Ishikawa (cell line): ENCODE results near the gene MARF1.

ENCODE experiments used
- CREB1 ChIP-seq: IDR thresholded peaks from 2 replicates; pipeline ENCODE4 v1.6.1; 2012; ENCODE audit warnings: low read depth
- TCF12 ChIP-seq: IDR thresholded peaks from 2 replicates; pipeline ENCODE4 v1.6.1; 2012; ENCODE audit warnings: low read depth
- TEAD4 ChIP-seq: IDR thresholded peaks from 2 replicates; pipeline ENCODE4 v1.6.1; 2012
- YY1 ChIP-seq: IDR thresholded peaks from 2 replicates; pipeline ENCODE4 v1.6.1; 2012; ENCODE audit warnings: low read depth
- TF ChIP-seq, protein P1 (sequence below): IDR thresholded peaks from 2 replicates; pipeline ENCODE4 v1.6.1; 2012; ENCODE audit warnings: low read depth, mild to moderate bottlenecking

MARF1 gene

GRCh38 chr16:15544405-15544804 is 98.5 kb downstream of the MARF1 start:
- TF ChIP-seq CREB1 (no peak), YY1 (no peak), TCF12 (no peak), TEAD4 (no peak)
- TF ChIP-seq, protein P1, sequence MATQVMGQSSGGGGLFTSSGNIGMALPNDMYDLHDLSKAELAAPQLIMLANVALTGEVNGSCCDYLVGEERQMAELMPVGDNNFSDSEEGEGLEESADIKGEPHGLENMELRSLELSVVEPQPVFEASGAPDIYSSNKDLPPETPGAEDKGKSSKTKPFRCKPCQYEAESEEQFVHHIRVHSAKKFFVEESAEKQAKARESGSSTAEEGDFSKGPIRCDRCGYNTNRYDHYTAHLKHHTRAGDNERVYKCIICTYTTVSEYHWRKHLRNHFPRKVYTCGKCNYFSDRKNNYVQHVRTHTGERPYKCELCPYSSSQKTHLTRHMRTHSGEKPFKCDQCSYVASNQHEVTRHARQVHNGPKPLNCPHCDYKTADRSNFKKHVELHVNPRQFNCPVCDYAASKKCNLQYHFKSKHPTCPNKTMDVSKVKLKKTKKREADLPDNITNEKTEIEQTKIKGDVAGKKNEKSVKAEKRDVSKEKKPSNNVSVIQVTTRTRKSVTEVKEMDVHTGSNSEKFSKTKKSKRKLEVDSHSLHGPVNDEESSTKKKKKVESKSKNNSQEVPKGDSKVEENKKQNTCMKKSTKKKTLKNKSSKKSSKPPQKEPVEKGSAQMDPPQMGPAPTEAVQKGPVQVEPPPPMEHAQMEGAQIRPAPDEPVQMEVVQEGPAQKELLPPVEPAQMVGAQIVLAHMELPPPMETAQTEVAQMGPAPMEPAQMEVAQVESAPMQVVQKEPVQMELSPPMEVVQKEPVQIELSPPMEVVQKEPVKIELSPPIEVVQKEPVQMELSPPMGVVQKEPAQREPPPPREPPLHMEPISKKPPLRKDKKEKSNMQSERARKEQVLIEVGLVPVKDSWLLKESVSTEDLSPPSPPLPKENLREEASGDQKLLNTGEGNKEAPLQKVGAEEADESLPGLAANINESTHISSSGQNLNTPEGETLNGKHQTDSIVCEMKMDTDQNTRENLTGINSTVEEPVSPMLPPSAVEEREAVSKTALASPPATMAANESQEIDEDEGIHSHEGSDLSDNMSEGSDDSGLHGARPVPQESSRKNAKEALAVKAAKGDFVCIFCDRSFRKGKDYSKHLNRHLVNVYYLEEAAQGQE: no peak
